ENCODE measurements around the gene MACROH2A1. TPM values are rescaled to one million over a fixed set of nuclear protein-coding genes. Genes with fewer than 3 reads are reported as not detected.

Gene MACROH2A1
- total RNA-seq, 1 donor from 2014 or later, result 170 TPM

GRCh38 chr5:135319458-135319857, 79.6 kb downstream of the MACROH2A1 start:
- peak; percentile 69 for DNase-seq (ENCODE audit: low spot score)

- peak; percentile 75 for DNase-seq (ENCODE audit: low spot score)
Observed at GRCh38 chr5:135318924-135319323, 80.1 kb downstream of the MACROH2A1 start.

GRCh38 chr5:135318037-135318436, 81.0 kb downstream of the MACROH2A1 start:
- peak; percentile 60 for DNase-seq (ENCODE audit: low spot score)

- DNase-seq (ENCODE audit: low spot score), result peak; percentile 53
Observed at GRCh38 chr5:135317286-135317685, 81.7 kb downstream of the MACROH2A1 start.

GRCh38 chr5:135315386-135315785, 83.6 kb downstream of the MACROH2A1 start:
- DNase-seq (ENCODE audit: low spot score), result no peak

- peak; percentile 81 for DNase-seq (ENCODE audit: low spot score)
Observed at GRCh38 chr5:135313946-135314345, 85.1 kb downstream of the MACROH2A1 start.

- DNase-seq (ENCODE audit: low spot score), result no peak
Observed at GRCh38 chr5:135313405-135313804, 85.6 kb downstream of the MACROH2A1 start.

GRCh38 chr5:135312255-135312935, 86.6 kb downstream of the MACROH2A1 start:
- DNase-seq (ENCODE audit: low spot score), result no peak

GRCh38 chr5:135310328-135310989, 88.6 kb downstream of the MACROH2A1 start:
- DNase-seq (ENCODE audit: low spot score), result no peak

GRCh38 chr5:135309391-135310327, 89.4 kb downstream of the MACROH2A1 start:
- no peak for DNase-seq (ENCODE audit: low spot score)

GRCh38 chr5:135308752-135309151, 90.3 kb downstream of the MACROH2A1 start:
- no peak for DNase-seq (ENCODE audit: low spot score)

- no peak for DNase-seq (ENCODE audit: low spot score)
Observed at GRCh38 chr5:135308245-135308644, 90.8 kb downstream of the MACROH2A1 start.

GRCh38 chr5:135307143-135307903, 91.7 kb downstream of the MACROH2A1 start:
- DNase-seq (ENCODE audit: low spot score), result no peak

- DNase-seq (ENCODE audit: low spot score), result no peak
Observed at GRCh38 chr5:135306557-135306956, 92.5 kb downstream of the MACROH2A1 start.

GRCh38 chr5:135304352-135305221, 94.4 kb downstream of the MACROH2A1 start:
- no peak for DNase-seq (ENCODE audit: low spot score)

- no peak for DNase-seq (ENCODE audit: low spot score)
Observed at GRCh38 chr5:135303582-135304173, 95.4 kb downstream of the MACROH2A1 start.

- no peak for DNase-seq (ENCODE audit: low spot score)
Observed at GRCh38 chr5:135296900-135297816, 101.9 kb downstream of the MACROH2A1 start.

- DNase-seq (ENCODE audit: low spot score), result no peak
Observed at GRCh38 chr5:135295852-135296251, 103.2 kb downstream of the MACROH2A1 start.
